GM12878 (cell line): ENCODE data around the gene DLG2. TPM values are rescaled to one million over a fixed set of nuclear protein-coding genes. Genes with fewer than 3 reads are reported as not detected.

Experiments used
- BCL3 ChIP-seq: IDR thresholded peaks from 2 replicates; pipeline ENCODE4 v1.6.1; 2011; ENCODE audit warnings: borderline replicate concordance, low read depth, mild to moderate bottlenecking, moderate library complexity, low read length; ENCODE audit not compliant: insufficient read depth, poor library complexity, severe bottlenecking
- CBX5 ChIP-seq: sonication (generic); IDR thresholded peaks from 2 replicates; pipeline ENCODE4 v1.6.1; 2016; ENCODE audit warnings: low read depth, moderate library complexity, mild to moderate bottlenecking, inconsistent platforms
- CHD4 ChIP-seq: fragments of 200-600 bp; sonication (generic); IDR thresholded peaks from 2 replicates; pipeline ENCODE4 v1.6.1; 2016; ENCODE audit warnings: mild to moderate bottlenecking
- CUX1 ChIP-seq: IDR thresholded peaks from 2 replicates; pipeline ENCODE4 v1.6.1; 2012; ENCODE audit warnings: improper control_type of control experiment, low read depth, low read length; ENCODE audit not compliant: insufficient replicate concordance
- ESRRA ChIP-seq: IDR thresholded peaks from 2 replicates; pipeline ENCODE4 v1.6.1; 2012; ENCODE audit warnings: mild to moderate bottlenecking, low read length, improper control_type of control experiment
- NR2F1 ChIP-seq: fragments of 450-650 bp; conservative IDR thresholded peaks from 2 replicates; pipeline ENCODE4 v1.6.1; 2017; ENCODE audit warnings: mild to moderate bottlenecking
- SIN3A ChIP-seq: IDR thresholded peaks from 2 replicates; pipeline ENCODE4 v1.6.1; 2012; ENCODE audit warnings: low read depth, low read length, improper control_type of control experiment
- SREBF1 ChIP-seq: IDR thresholded peaks from 2 replicates; pipeline ENCODE4 v1.6.1; 2012; ENCODE audit warnings: mild to moderate bottlenecking, low read length
- TCF7 ChIP-seq: IDR thresholded peaks from 2 replicates; pipeline ENCODE4 v1.6.1; 2014; ENCODE audit warnings: antibody characterized with exemption, borderline replicate concordance
- ZNF207 ChIP-seq: fragments of 450-650 bp; IDR thresholded peaks from 2 replicates; pipeline ENCODE4 v1.6.1; 2014; ENCODE audit warnings: antibody characterized with exemption, mild to moderate bottlenecking, borderline replicate concordance
- polyA plus RNA-seq, 11 experiments: library from polyadenylated mRNA; depleted of rRNA in 4 of 11; unstranded in 6 of 11; stranded (reverse) in 5 of 11; fragments of >200 nt; fragmentation: Nextera tagmentation in 4 of 11; fragmentation: Illumina TruSeq in 1 of 11; extraction: Ambion mirVana in 4 of 11; extraction: Trizol in 1 of 11; gene quantifications; 1 replicate in 1 of 11; 2 replicates in 10 of 11; pipeline versions ENCODE4 v1.2.1 to v1.2.3, GENCODE V29; 2011 to 2016; ENCODE audit warnings: inconsistent platforms in 2 of 11, missing spikeins in 2 of 11, low read depth in 1 of 11
- total RNA-seq, 4 experiments: library from RNA; depleted of rRNA in 3 of 4; stranded (reverse); fragments of >200 nt in 3 of 4; fragmentation: Illumina TruSeq in 1 of 4; extraction: Trizol in 1 of 4; gene quantifications; 2 replicates each; pipeline versions ENCODE4 v1.2.1 to v1.2.3, GENCODE V29; 2013 to 2021
- TF ChIP-seq, protein P1 (sequence below): fragments of 450-650 bp; IDR thresholded peaks from 2 replicates; pipeline ENCODE4 v1.6.1; 2017; ENCODE audit warnings: low read depth, mild to moderate bottlenecking, moderate library complexity

The DLG2 gene
- total and polyA plus RNA-seq, 10 of the 15 experiments (the other 5 are each of a cell fraction or from before 2014, with no cell fraction given): 0.09 to 0.98 (median 0.35) TPM

DNA sequence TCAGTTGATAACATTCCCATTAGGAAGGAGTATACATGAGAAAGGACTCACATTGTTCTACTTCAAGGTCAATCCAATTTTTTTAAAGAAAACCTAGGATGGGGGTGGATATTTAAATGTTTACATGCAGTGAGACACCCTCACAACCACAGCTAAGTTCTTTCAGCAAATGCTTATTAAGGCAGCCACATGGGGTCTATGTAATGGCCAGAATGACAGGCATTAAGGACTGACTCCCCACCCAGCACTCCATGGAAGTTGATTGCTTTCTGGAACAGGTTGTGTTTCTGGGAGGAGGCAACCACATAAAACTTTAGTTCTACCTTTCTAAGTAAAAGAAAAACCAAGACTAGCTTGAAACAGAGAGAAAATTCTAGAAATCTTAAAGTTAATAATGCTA, 1678.9 kb downstream of the DLG2 start (continued):
- TF ChIP-seq, protein P1, sequence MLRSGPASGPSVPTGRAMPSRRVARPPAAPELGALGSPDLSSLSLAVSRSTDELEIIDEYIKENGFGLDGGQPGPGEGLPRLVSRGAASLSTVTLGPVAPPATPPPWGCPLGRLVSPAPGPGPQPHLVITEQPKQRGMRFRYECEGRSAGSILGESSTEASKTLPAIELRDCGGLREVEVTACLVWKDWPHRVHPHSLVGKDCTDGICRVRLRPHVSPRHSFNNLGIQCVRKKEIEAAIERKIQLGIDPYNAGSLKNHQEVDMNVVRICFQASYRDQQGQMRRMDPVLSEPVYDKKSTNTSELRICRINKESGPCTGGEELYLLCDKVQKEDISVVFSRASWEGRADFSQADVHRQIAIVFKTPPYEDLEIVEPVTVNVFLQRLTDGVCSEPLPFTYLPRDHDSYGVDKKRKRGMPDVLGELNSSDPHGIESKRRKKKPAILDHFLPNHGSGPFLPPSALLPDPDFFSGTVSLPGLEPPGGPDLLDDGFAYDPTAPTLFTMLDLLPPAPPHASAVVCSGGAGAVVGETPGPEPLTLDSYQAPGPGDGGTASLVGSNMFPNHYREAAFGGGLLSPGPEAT: no peak
- TF ChIP-seq CBX5 (no peak), CHD4 (no peak), ESRRA (no peak), SREBF1 (no peak), NR2F1 (no peak), ZNF207 (no peak), CUX1 (no peak), TCF7 (no peak), SIN3A (no peak), BCL3 (no peak)
